ENCODE results near the gene TUBB.

- TF ChIP-seq POLR2A (IDR thresholded peaks at IDR 0.05; ENCODE audit: extremely low read depth, insufficient read length) (no peak), CTCF (IDR thresholded peaks at IDR 0.05; ENCODE audit: low read depth, low read length) (no peak), MAX (IDR thresholded peaks at IDR 0.05; ENCODE audit: low read depth, low read length) (no peak), MYC (IDR thresholded peaks at IDR 0.05; ENCODE audit: low read depth, low read length) (no peak)
Observed at GRCh38 chr6:30696432-30696831, 23.7 kb upstream of the TUBB start.
